Stimulated activated CD4-positive, alpha-beta T cell treated with anti-CD3 and anti-CD28 coated beads, Interleukin-1b, Interleukin-23, amount 100 ng/mL, for 4 hours (primary cell): ENCODE measurements around the gene PPP3R1.

Source experiments
- DNase-seq, 2 donors: peaks; one replicate each; pipeline ENCODE4 v3.0.0-alpha.2; 2020; ENCODE audit warnings: low read depth in 2 of 2

PPP3R1 gene

GRCh38 chr2:68151037-68151436, 101.3 kb downstream of the PPP3R1 start:
- no peak for DNase-seq

GRCh38 chr2:68141875-68142274, 110.5 kb downstream of the PPP3R1 start:
- no peak for DNase-seq

- DNase-seq, result no peak
These were observed 116.6 kb downstream of the PPP3R1 start for GRCh38 chr2:68135448-68136320.

GRCh38 chr2:68134554-68134953, 117.8 kb downstream of the PPP3R1 start:
- DNase-seq, result no peak

GRCh38 chr2:68134120-68134519, 118.2 kb downstream of the PPP3R1 start:
- DNase-seq, result no peak
